Panc1 (cell line): Measurements from ENCODE around the gene MKLN1. TPM values are rescaled to one million over a fixed set of nuclear protein-coding genes. Genes with fewer than 3 reads are reported as not detected.
A peak's percentile ranks its signal among the peaks of the same experiment; 100 is the strongest.
"Not testable (repeated sequence)": the region's sequence is repeated elsewhere in the genome, so short reads cannot be mapped to it uniquely, and the experiment has no call there.

Source experiments
- ATAC-seq: fragments of 200-7000 bp; cut with Tn5 transposase; 2 replicates; pipeline ENCODE4 v1.9.1; 2020; ENCODE audit warnings: mild to moderate bottlenecking, moderate library complexity
- BruUV-seq: library from RNA; stranded (reverse); fragments of 400-500 nt; replicated peaks from 2 replicates; lab custom pipeline; 2021; lab: Mats Ljungman, UMichigan
- CTCF ChIA-PET: fragments of 300-600 bp; sonication (Branson Sonifier 250); formaldehyde crosslinking; loops from one replicate; lab custom pipeline; 2022; ENCODE audit warnings: antibody characterized with exemption; lab: Charles Lee
- POLR2A ChIA-PET: fragments of 300-600 bp; sonication (Branson Sonifier 250); formaldehyde crosslinking; loops from one replicate; lab custom pipeline; 2022; ENCODE audit warnings: antibody characterized with exemption; lab: Charles Lee
- DNase-seq: peaks from one replicate; pipeline ENCODE4 v3.0.0-alpha.2; 2010; ENCODE audit warnings: low read depth, low spot score
- H3K27ac ChIP-seq: 2 replicates; pipeline ENCODE4 v1.5.1; 2011; ENCODE audit warnings: mild to moderate bottlenecking, low read length, inconsistent platforms
- H3K27me3 ChIP-seq: fragments of 200-500 bp; sonication (Bioruptor generic); 2 replicates; pipeline ENCODE4 v1.6.0; 2014; ENCODE audit warnings: low read length, inconsistent platforms; ENCODE audit not compliant: control insufficient read depth, insufficient read depth
- H3K36me3 ChIP-seq: fragments of 200-500 bp; sonication (Bioruptor generic); 2 replicates; pipeline ENCODE4 v1.5.1; 2014; ENCODE audit warnings: inconsistent platforms, mild to moderate bottlenecking, low read length, moderate library complexity; ENCODE audit not compliant: control insufficient read depth, insufficient read depth
- H3K4me1 ChIP-seq: 2 replicates; pipeline ENCODE4 v1.5.1; 2011; ENCODE audit warnings: inconsistent platforms, mild to moderate bottlenecking, low read length, moderate library complexity; ENCODE audit not compliant: control insufficient read depth, insufficient read depth
- H3K4me3 ChIP-seq, 2 experiments: 2 replicates each; pipeline ENCODE4 v1.5.1; 2011 to 2012; ENCODE audit warnings: low read depth in 2 of 2, low read length in 2 of 2, mild to moderate bottlenecking in 2 of 2, inconsistent platforms in 1 of 2, moderate library complexity in 1 of 2
- H3K9me3 ChIP-seq: fragments of 200-500 bp; sonication (Bioruptor generic); 2 replicates; pipeline ENCODE4 v1.5.1; 2014; ENCODE audit warnings: low read depth, mild to moderate bottlenecking, inconsistent platforms, low read length, moderate library complexity; ENCODE audit not compliant: control insufficient read depth, insufficient read depth
- POLR2AphosphoS5 ChIP-seq: IDR thresholded peaks from 2 replicates; pipeline ENCODE4 v1.6.1; 2012; ENCODE audit warnings: mild to moderate bottlenecking, low read depth, low read length, moderate library complexity
- SIN3A ChIP-seq: IDR thresholded peaks from 2 replicates; pipeline ENCODE4 v1.6.1; 2012; ENCODE audit warnings: low read depth, mild to moderate bottlenecking, low read length, moderate library complexity, borderline replicate concordance; ENCODE audit not compliant: insufficient read depth
- TCF7L2 ChIP-seq: IDR thresholded peaks from 2 replicates; pipeline ENCODE4 v1.6.1; 2011; ENCODE audit warnings: mild to moderate bottlenecking, low read depth, low read length, inconsistent platforms
- in situ Hi-C: cut with HindIII; loops from 2 replicates; pipeline ENCODE4 v1.10.0; 2016; ENCODE audit warnings: low sequenced_read_pairs, low pct_unique_long_range_greater_than_20kb
- intact Hi-C: fragments of 100-400 bp; cut with micrococcal nuclease; formaldehyde crosslinking; loops from one replicate; pipeline ENCODE4 v1.10.0; 2022; ENCODE audit not compliant: unreplicated experiment
- total RNA-seq: library from RNA; stranded (reverse); gene quantifications from one replicate; pipeline ENCODE4 v1.2.1, GENCODE V29; 2021; ENCODE audit not compliant: unreplicated experiment
- TF ChIP-seq, protein P1 (sequence below): fragments of 450-650 bp; IDR thresholded peaks from 2 replicates; pipeline ENCODE4 v1.5.1; 2017; ENCODE audit warnings: mild to moderate bottlenecking
- TF ChIP-seq, protein P2 (sequence below), 2 experiments: IDR thresholded peaks; 2 replicates each; pipeline ENCODE4 v1.6.1; 2011 to 2012; ENCODE audit warnings: low read depth in 2 of 2, control low read depth in 1 of 2, low read length in 1 of 2, mild to moderate bottlenecking in 1 of 2, moderate library complexity in 1 of 2; ENCODE audit not compliant: insufficient read depth in 1 of 2

MKLN1 gene
- total RNA-seq, 1 experiment from 2014 or later = 46.4 TPM

DNA sequence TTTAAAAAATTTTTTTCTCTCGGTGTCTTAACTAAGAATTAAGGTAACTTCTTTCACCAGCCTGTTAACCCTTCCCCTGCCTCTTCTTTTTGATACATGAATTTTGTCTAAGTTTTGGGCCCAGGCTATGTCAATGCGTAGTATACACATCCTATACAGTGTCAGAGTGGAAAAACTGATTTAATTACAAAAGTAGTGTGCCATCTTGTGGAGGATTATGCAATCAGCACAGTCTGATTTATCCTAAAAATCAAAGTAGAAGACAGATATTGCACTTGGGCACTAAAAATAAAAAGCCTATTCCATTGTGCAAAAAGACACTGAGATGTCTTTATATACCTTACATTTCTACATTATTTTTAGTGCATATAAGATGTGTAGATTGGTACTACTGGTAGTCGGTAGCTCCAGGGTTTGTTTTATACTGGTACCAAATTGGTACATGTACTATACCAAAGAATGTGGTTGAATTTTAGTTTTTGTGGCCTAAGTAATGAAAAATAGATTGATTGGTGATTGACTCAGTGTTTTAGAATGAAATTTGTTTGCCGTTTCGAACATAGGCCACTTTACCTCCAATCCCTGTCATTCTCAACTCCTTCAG is 96.6 kb downstream of the MKLN1 start:
- Histone ChIP-seq H3K9me3 (no peaks in the 10 kb centered on the region), H3K36me3 (no peaks in the 10 kb centered on the region; the same call in 1 of the 2 replicates), H3K27me3 (no peaks in the 10 kb centered on the region), H3K4me1 (no peaks in the 10 kb centered on the region), H3K4me3 (no peak overlapping the region), H3K27ac (no peak overlapping the region)
- no TSS peak for BruUV-seq
- in situ Hi-C loops = no loop called here
- ChIA-PET POLR2A (no interaction called here), CTCF (no interaction called here)
- ATAC-seq (peak; percentile 90), DNase-seq (peak; percentile 30)
- intact Hi-C loops = loop anchor here (2.0 to 10.0 kb wide), 3 partner anchors 97 to 352 kb away; partner anchors contain the start of gene MKLN1
- TF ChIP-seq POLR2AphosphoS5 (no peak), TCF7L2 (no peak)
- TF ChIP-seq, protein P1, sequence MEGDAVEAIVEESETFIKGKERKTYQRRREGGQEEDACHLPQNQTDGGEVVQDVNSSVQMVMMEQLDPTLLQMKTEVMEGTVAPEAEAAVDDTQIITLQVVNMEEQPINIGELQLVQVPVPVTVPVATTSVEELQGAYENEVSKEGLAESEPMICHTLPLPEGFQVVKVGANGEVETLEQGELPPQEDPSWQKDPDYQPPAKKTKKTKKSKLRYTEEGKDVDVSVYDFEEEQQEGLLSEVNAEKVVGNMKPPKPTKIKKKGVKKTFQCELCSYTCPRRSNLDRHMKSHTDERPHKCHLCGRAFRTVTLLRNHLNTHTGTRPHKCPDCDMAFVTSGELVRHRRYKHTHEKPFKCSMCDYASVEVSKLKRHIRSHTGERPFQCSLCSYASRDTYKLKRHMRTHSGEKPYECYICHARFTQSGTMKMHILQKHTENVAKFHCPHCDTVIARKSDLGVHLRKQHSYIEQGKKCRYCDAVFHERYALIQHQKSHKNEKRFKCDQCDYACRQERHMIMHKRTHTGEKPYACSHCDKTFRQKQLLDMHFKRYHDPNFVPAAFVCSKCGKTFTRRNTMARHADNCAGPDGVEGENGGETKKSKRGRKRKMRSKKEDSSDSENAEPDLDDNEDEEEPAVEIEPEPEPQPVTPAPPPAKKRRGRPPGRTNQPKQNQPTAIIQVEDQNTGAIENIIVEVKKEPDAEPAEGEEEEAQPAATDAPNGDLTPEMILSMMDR = peak; percentile 71; the same call in 1 of the 2 replicates
- TF ChIP-seq, protein P2, sequence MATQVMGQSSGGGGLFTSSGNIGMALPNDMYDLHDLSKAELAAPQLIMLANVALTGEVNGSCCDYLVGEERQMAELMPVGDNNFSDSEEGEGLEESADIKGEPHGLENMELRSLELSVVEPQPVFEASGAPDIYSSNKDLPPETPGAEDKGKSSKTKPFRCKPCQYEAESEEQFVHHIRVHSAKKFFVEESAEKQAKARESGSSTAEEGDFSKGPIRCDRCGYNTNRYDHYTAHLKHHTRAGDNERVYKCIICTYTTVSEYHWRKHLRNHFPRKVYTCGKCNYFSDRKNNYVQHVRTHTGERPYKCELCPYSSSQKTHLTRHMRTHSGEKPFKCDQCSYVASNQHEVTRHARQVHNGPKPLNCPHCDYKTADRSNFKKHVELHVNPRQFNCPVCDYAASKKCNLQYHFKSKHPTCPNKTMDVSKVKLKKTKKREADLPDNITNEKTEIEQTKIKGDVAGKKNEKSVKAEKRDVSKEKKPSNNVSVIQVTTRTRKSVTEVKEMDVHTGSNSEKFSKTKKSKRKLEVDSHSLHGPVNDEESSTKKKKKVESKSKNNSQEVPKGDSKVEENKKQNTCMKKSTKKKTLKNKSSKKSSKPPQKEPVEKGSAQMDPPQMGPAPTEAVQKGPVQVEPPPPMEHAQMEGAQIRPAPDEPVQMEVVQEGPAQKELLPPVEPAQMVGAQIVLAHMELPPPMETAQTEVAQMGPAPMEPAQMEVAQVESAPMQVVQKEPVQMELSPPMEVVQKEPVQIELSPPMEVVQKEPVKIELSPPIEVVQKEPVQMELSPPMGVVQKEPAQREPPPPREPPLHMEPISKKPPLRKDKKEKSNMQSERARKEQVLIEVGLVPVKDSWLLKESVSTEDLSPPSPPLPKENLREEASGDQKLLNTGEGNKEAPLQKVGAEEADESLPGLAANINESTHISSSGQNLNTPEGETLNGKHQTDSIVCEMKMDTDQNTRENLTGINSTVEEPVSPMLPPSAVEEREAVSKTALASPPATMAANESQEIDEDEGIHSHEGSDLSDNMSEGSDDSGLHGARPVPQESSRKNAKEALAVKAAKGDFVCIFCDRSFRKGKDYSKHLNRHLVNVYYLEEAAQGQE (IDR thresholded peaks at IDR 0.05; ENCODE audit: insufficient read depth in 1 of 2, low read depth in 2 of 2, low read length in 1 of 2) = no peak

GRCh38 chr7:131425992-131426391 is 98.3 kb downstream of the MKLN1 start:
- no TSS peak for BruUV-seq
- DNase-seq (no peak), ATAC-seq (no peak)
- H3K9me3 ChIP-seq = no peaks in the 10 kb centered on the region
- CTCF ChIA-PET = no interaction called here
- TF ChIP-seq SIN3A = no peak
- TF ChIP-seq, protein P2 (IDR thresholded peaks at IDR 0.05; ENCODE audit: insufficient read depth in 1 of 2, low read depth in 2 of 2, low read length in 1 of 2) = no peak
- TF ChIP-seq, protein P1 = no peak
- TF ChIP-seq POLR2AphosphoS5 = no peak
- no peak for TF ChIP-seq TCF7L2
- in situ Hi-C loops (no loop called here), intact Hi-C loops (loop anchor here (2.0 to 10.0 kb wide), 2 partner anchors 321 to 353 kb away; no protein-coding TSS in a partner anchor)
- no peak overlapping the region for H3K4me3 ChIP-seq
- no peaks in the 10 kb centered on the region; the same call in 1 of the 2 replicates for H3K36me3 ChIP-seq
- POLR2A ChIA-PET = no interaction called here
- H3K4me1 ChIP-seq = no peaks in the 10 kb centered on the region
- no peaks in the 10 kb centered on the region for H3K27me3 ChIP-seq
- no peak overlapping the region for H3K27ac ChIP-seq

DNA sequence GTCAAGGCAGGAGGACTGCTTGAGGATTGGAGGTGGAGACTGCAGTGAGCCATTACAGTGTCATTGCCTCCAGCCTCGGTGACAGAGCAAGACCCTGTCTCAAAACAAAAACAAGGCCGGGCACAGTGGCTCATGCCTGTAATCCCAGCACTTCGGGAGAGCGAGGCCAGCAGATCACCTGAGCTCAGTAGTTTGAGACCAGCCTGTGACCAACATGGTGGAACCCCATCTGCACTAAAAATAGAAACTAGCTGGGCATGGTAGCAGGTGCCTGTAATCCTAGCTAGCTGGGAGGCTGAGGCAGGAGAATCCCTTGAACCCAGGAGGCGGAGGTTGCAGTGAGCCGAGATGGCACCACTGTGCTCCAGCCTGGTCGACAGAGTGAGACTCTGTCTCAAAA is 103.2 kb downstream of the MKLN1 start:
- BruUV-seq, H3K9me3 ChIP-seq, ATAC-seq, H3K4me1 ChIP-seq, H3K27ac ChIP-seq, H3K36me3 ChIP-seq, POLR2A ChIA-PET, H3K27me3 ChIP-seq, H3K4me3 ChIP-seq, in situ Hi-C loops, DNase-seq, intact Hi-C loops, CTCF ChIA-PET: not testable (repeated sequence)
